ENCODE measurements around the gene ATP8B4. TPM values are rescaled to one million over a fixed set of nuclear protein-coding genes. Genes with fewer than 3 reads are reported as not detected.

The ATP8B4 gene
- total and polyA plus RNA-seq, 2 of the 8 experiments (the other 6 are each of a cell fraction or from before 2014, with no cell fraction given) = 0.17 to 0.24 TPM

GRCh38 chr15:49810720-49811119 is 308.3 kb downstream of the ATP8B4 start (continued):
- TF ChIP-seq USF2 (IDR thresholded peaks at IDR 0.05; ENCODE audit: low read length) (no peak), SIRT6 (IDR thresholded peaks at IDR 0.05; ENCODE audit: low read length) (no peak), SIN3A (conservative IDR thresholded peaks at IDR 0.05 in 1 of 2, IDR thresholded peaks at IDR 0.05 in 1 of 2; ENCODE audit: low read depth in 1 of 2, low read length in 2 of 2) (no peak)
